GM13977 (cell line): ENCODE measurements around the gene SESN3.
"Not testable (repeated sequence)": the region's sequence is repeated elsewhere in the genome, so short reads cannot be mapped to it uniquely, and the experiment has no call there.

ENCODE experiments used
- DNase-seq: peaks from one replicate; pipeline ENCODE4 v3.0.0; 2012; ENCODE audit warnings: low spot score
- in situ Hi-C: fragments of 300-500 bp; cut with MboI; formaldehyde crosslinking; loops from one replicate; pipeline ENCODE4 v1.12.0; 2022; ENCODE audit warnings: low sequenced_read_pairs, low pct_unique_long_range_greater_than_20kb, mixed read lengths, inconsistent platforms; ENCODE audit not compliant: unreplicated experiment
- TF ChIP-seq, protein P1 (sequence below): IDR thresholded peaks from 2 replicates; pipeline ENCODE4 v1.5.1; 2012; ENCODE audit warnings: mild to moderate bottlenecking, control low read depth; ENCODE audit not compliant: insufficient read depth; ENCODE audit errors: extremely low read depth, missing control alignments

Gene SESN3, protein sequence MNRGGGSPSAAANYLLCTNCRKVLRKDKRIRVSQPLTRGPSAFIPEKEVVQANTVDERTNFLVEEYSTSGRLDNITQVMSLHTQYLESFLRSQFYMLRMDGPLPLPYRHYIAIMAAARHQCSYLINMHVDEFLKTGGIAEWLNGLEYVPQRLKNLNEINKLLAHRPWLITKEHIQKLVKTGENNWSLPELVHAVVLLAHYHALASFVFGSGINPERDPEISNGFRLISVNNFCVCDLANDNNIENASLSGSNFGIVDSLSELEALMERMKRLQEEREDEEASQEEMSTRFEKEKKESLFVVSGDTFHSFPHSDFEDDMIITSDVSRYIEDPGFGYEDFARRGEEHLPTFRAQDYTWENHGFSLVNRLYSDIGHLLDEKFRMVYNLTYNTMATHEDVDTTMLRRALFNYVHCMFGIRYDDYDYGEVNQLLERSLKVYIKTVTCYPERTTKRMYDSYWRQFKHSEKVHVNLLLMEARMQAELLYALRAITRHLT

DNA sequence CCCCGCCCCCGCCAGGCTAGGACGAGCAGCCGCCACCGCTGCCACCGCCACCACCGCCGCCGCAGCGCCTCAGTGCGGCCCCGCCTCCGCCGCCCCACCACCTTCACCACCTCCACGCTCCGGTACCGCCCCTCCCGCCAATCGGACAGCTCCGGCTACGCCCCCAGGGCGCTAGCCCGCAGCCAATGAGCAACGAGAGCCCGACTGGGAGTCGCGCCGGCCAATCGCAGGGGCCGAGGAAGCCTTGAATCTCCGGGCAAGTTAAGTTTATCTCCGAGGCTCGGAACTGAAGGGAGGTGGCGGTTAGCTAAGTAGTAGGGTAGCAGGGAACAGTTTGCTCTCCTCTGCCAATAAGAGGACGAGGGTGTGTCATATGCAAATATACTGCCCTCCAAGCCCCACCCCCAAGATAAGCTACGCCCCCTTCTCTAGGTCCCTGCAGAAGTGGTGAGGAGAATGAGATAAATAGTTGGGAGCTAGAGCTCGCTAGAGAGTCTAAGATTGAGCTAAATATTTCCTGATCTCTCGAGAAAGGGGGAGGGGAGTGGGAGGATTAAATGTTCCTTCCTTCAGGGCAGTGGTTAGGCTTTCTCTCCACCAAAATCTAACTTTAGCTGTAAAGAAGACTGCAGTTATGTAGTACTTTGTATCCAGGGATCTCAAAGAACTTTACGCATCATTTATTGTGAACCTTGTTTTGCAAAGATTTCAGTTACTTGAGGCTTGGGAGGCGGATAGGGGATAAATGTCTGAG, at the start of gene SESN3:
Gene SESN3 (minus strand): TSS at position 76 of the 754 bp plus-strand sequence. CDS start 342 bp downstream, outside the sequence.
- DNase-seq: peak; percentile 94
- in situ Hi-C loops: no loop called here
- TF ChIP-seq, protein P1, sequence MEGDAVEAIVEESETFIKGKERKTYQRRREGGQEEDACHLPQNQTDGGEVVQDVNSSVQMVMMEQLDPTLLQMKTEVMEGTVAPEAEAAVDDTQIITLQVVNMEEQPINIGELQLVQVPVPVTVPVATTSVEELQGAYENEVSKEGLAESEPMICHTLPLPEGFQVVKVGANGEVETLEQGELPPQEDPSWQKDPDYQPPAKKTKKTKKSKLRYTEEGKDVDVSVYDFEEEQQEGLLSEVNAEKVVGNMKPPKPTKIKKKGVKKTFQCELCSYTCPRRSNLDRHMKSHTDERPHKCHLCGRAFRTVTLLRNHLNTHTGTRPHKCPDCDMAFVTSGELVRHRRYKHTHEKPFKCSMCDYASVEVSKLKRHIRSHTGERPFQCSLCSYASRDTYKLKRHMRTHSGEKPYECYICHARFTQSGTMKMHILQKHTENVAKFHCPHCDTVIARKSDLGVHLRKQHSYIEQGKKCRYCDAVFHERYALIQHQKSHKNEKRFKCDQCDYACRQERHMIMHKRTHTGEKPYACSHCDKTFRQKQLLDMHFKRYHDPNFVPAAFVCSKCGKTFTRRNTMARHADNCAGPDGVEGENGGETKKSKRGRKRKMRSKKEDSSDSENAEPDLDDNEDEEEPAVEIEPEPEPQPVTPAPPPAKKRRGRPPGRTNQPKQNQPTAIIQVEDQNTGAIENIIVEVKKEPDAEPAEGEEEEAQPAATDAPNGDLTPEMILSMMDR: peak; percentile 7

DNA sequence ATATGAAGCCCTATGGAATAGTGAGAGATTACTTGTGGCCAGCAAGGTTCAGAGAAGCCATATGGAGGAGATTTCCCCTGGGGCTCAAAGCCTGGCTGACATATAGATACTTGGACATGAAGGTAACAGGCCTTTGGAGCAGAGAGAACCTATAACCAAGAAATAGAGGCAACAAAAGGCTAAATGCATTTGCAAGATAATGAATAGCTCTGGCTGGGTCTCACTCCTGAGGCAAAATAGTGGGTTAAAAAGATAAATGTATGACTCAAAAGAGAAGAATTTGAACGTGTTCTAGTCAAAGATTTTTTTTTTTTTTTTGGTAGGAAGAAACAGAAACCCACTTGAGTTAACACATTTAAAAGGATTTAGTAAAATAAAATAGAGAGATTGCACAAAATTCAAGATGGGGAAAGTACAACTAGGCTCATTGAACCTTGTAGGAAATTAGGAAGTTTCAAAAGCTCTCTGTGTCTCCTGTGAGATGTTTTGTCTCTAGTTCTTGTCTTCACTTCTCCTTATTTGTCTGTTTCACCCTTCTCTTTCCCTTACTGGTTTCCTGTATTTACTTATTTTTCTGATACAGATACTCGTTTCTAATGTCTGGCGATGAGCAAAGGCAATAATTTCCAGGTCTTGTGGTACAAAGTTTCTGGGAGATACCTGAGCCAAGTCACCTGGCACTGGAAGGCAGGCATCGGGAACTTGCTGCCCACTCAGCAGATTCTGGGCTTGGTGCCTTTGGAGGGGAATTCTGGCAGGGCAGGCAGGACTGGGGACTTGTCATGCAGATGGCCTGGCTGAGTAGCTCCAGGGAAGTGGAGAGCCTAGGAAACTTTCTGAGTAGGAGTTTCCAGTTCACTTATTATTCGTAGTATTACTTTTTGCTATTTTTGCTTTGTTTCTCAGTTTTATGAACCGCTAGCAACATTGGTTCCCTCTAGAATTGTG, 49.2 kb upstream of the SESN3 start:
- TF ChIP-seq, protein P1: no peak
- DNase-seq: no peak
- in situ Hi-C loops: no loop called here

GRCh38 chr11:95277868-95278267, 46.9 kb upstream of the SESN3 start:
- TF ChIP-seq, protein P1: no peak
- DNase-seq: no peak
- in situ Hi-C loops: no loop called here

- in situ Hi-C loops: no loop called here
- TF ChIP-seq, protein P1: no peak
- no peak for DNase-seq
Measured at GRCh38 chr11:95276139-95276538, 45.1 kb upstream of the SESN3 start.

DNA sequence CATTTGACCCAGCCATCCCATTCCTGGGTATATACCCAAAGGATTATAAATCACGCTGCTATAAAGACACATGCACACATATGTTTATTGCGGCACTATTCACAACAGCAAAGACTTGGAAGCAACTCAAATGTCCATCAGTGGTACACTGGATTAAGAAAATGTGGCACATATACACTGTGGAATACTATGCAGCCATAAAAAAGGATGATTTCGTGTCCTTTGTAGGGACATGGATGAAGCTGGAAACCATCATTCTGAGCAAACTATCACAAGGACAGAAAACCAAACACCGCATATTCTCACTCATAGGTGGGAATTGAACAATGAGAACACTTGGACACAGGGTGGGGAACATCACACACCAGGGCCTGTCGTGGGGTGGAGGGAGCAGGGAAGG, 42.6 kb upstream of the SESN3 start:
- DNase-seq, in situ Hi-C loops: not testable (repeated sequence)

DNA sequence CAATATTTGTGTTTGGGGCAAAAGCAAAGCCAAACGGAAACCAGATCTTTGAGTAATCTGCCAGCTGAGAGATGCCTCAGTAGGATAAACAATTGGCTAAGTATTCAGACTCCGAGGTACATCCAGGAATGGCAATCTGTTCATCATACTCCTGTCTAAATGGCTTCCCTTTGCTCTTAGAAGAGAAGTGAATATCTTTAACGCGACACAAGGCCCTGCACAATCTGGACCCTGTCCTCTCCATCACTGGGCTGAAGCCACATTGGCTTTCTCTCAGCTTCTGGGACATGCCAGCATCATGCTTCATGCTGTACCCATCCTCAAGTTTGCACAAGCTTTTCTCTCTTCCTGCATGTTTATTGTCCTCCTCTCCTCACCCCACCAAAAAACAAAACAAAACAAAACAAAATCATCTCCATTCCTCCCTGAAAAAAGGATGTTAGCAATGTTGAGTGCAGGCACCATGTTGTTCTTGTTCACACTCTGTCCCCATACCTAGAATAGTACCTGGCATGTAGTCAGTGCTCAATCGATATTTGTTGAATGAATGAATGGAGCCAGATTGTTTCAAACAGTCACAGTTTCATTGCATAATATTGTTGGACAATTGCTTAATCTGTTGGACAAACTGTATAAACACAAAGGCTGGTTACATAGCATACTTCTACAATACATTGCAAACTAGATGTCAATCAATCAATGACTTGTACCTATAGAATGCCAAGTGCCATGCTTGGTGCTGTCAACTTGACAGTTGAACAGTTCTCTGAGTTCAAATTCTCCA, 38.2 kb upstream of the SESN3 start:
- in situ Hi-C loops: no loop called here
- DNase-seq: no peak
- TF ChIP-seq, protein P1: no peak
